GM19043 (cell line): Measurements from ENCODE around the gene FTCD.
"Not testable (repeated sequence)": the region's sequence is repeated elsewhere in the genome, so short reads cannot be mapped to it uniquely, and the experiment has no call there.

Source experiments
- ATAC-seq: cut with Tn5 transposase; IDR thresholded peaks from one replicate; pipeline ENCODE4 v1.9.1; 2021; ENCODE audit warnings: low read depth; ENCODE audit not compliant: unreplicated experiment

The FTCD gene

GRCh38 chr21:46141767-46142581 is 13.4 kb downstream of the FTCD start:
- ATAC-seq, result no peak

GRCh38 chr21:46140352-46141003 is 14.9 kb downstream of the FTCD start:
- not testable (repeated sequence) for ATAC-seq

GRCh38 chr21:46139686-46140085 is 15.7 kb downstream of the FTCD start:
- no peak for ATAC-seq

GRCh38 chr21:46138383-46138970 is 16.9 kb downstream of the FTCD start:
- no peak for ATAC-seq

GRCh38 chr21:46137908-46138307 is 17.5 kb downstream of the FTCD start:
- ATAC-seq, result no peak

GRCh38 chr21:46136739-46137349 is 18.5 kb downstream of the FTCD start:
- no peak for ATAC-seq

GRCh38 chr21:46135782-46136395 is 19.5 kb downstream of the FTCD start:
- ATAC-seq, result no peak

- ATAC-seq, result no peak
Measured at GRCh38 chr21:46131838-46132651, 23.3 kb downstream of the FTCD start.

- ATAC-seq, result no peak
Measured at GRCh38 chr21:46131588-46131837, 23.9 kb downstream of the FTCD start.

GRCh38 chr21:46130831-46131587 is 24.4 kb downstream of the FTCD start:
- no peak for ATAC-seq

GRCh38 chr21:46129846-46130651 is 25.3 kb downstream of the FTCD start:
- ATAC-seq, result no peak

- no peak for ATAC-seq
Measured at GRCh38 chr21:46128933-46129571, 26.3 kb downstream of the FTCD start.

GRCh38 chr21:46128106-46128932 is 27.1 kb downstream of the FTCD start:
- no peak for ATAC-seq

- no peak for ATAC-seq
Measured at GRCh38 chr21:46127239-46128105, 27.9 kb downstream of the FTCD start.

GRCh38 chr21:46126309-46127238 is 28.8 kb downstream of the FTCD start:
- no peak for ATAC-seq
